HG02870 (cell line): Measurements from ENCODE around the gene TJP3.

Experiments used
- ATAC-seq: cut with Tn5 transposase; IDR thresholded peaks from one replicate; pipeline ENCODE4 v1.9.1; 2021; ENCODE audit warnings: mild to moderate bottlenecking, moderate library complexity; ENCODE audit not compliant: unreplicated experiment

TJP3 gene

DNA sequence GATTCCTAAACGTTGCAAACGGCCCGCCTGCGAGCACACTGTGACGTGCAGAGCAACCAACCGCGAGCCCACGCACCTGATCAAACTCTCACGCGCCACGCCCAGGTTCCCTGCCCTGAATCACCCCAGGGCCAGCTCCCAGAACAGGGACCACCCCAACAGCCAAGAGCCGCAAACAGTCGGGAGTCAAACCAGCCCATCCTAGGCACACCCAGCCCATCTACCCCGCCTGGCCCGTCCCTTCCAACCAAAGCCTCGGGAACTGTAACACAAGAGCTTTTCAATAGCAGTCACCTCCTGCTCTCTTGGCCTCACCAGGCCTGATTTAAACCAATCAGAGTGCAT is 16.8 kb upstream of the TJP3 start:
- no peak for ATAC-seq

DNA sequence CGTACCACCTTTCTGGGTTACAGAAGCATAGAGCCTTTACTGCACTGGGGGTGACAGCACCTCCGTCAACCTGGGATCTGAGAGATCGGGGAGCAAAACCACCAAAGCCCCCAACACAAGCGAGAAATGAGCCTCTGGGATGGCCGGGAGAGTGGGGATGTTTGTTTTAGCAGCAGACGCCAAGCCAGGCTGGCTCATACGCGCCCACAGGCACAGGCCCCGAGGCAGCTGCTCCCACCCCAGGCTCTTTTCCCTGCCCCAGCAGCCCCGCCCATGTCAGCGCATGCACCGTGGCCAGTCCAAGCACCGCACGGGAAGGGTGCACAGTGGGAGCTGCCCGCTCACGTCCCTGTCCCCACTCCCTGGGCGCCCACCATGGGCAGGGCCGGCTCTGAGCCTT is 16.5 kb upstream of the TJP3 start:
- no peak for ATAC-seq

DNA sequence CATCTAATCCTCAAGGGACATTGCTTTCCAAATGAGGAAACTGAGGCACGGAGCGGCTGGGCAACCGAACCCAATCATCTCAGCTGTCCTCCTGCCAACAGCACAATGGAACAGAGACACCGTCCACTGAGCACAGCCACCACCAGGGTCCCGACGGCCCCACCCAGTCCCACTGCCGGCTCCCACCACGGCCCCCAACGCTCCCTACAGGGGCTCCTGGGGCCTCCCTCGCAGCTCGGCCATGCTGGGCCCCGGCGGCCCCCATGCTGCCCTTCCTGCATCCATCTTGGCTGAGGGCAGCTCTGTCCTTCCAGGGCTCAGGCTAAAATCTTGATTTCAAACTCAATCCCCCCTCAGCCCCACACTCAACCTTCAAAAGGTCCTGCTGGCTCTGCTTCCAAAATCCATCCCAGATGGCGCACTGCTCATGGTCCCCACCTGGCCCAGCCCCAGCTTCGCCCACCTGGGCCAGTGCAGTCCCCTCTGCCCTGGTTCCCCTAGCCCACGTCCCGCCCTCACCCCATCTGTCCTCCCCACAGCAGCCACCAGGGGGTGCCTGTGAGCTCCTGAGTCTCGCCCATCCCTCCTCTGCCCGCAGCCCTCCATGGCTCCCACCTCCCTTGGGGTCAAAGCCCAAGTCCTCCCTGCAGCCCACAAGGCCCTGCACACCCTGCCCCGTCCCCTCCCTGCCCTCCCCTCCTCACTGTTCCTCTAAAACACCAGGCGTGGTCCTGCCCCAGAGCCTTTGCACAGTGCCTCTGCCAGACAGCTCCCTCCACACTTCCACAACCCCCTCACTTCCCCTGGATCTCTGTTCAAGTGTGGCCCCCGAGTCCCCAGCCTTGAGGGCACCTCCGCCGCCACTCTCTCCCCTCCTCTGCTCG is 15.8 kb upstream of the TJP3 start:
- no peak for ATAC-seq

DNA sequence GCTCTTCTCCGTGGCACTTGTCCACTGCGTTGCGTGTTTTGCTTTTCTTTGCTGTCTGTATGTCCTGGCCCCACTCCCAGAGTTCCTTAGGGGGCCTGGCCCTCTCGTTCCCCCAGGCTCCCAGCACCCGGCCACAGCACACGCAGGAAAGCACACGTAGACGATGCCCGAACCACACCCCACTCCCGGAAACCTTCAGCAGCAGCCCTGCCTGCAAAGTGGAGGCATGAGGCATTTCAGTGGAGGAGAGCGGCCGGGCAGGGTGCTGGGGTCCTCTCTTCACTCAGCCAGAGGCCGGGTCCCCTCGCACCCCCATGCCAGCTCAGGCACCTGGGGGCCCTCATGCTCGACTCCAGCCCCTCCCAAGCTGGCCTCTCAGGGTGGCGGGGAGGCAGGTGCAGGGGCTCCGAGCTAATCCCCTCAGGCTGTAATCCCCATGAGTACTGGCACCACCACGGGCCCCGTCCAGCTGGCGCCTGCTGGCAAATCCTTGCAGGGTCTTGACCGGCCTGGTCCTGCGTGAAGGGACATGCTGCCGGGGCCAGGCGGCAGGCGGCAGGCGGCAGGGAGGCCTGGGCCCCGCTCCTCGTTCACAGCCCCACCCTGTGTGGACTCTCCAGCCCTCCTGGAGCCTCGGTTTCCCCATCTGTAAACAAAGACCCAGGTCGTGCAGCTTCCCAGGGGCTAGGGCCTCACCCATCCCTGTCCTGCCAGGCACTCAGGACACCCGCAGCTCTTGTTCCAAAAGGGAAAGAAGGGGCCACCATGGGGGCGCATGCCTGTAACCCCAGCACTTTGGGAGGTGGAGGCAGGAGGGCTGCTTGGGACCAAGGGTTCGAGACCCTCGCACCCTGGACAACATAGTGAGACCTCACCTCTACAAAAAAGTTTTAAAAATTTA is 14.9 kb upstream of the TJP3 start:
- ATAC-seq: no peak

DNA sequence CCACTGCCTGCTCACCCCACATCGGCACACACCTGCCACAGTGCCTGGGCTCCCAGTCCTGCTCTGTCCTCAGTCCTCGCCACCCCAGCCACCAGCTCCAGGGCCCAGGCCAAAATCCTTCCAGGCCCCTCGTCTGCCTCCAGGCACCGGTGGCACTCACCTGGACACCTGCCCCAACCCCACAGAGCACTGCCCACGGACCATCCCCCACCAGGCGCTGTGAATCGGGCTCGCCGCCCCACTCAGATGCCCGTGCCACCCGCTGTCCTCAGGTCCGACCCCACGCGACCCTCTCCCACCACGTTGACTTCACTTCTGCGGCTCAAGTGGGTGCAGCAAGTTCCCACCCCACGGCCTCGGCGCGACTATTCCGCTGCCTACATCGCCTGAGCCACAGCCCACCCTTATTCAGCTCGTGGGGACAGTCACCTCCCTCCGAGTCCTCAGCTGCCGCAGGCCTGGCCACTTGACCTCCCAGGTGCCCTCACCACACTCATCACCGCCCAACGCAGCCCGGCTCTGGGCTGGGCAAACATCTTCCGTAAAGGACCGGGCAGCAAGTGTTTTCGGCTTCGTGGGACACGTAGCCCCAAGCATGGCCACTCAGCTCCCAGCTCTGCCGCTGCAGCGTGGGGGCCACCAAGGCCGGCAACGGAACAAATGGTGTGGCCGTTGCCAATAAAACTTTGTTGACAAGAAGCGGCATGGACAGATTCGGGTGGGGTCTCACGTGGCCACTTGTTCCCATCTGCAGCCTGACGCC is 13.6 kb upstream of the TJP3 start:
- no peak for ATAC-seq

DNA sequence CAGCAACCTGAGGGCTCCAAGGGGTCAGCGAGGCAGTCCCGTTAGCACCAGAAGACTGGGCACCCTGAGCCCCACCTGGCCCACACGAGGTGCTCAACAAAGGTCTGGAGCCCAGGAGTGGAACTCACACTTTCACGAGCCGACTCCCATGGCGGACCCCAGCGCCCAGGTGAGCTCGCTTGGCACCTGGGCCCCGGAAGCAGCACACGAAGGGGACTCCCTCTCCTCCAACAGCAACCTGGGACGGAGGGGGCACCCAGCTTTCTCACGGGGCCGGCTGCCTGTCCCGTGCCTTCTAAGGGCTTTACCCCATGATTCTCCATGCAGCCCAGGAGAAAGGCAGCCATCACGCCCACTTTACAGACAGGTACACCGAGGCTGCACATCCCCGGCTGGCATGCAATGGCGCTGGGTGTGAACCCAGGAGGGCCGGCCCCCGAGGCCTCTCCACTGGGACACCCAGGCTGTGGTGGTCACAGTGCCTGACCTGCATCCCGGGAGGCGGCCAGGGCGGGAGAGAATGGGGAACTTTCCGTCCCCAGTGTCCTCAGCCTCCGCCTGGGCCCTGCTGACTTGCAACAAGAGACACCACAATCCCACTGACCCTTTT is 13.0 kb upstream of the TJP3 start:
- ATAC-seq: no peak

DNA sequence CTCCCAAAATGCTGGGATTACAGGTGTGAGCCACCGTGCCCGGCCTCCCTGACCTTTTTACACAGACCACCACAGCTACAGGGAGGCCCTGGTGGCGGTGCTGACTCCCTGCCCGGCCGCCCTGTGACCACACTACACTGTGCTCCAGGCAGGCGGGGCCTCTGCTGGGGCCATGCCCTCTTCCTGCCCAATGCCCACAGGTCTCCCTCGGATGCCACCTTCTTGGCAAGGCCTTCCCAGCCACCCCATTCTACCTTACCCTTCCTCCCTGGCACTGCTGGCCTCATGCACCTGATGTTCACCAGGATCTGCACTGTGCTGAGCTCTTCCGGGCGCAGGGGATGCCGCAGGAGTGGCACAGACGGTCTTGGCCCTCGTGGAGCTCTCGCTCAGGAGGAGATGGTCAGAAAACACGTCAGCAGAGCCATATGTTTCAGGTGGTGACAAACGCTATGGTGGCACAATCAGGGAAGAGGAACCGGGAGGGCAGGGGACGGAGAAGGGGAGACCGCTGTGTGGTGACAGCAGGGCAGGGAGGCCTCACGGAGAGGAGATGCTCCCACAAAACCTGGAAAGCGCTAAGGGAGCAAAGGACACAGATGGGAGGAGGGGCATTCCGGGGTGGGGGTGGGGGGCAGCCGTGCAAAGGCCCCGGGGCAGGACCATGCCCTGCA is 12.1 kb upstream of the TJP3 start:
- ATAC-seq: no peak

DNA sequence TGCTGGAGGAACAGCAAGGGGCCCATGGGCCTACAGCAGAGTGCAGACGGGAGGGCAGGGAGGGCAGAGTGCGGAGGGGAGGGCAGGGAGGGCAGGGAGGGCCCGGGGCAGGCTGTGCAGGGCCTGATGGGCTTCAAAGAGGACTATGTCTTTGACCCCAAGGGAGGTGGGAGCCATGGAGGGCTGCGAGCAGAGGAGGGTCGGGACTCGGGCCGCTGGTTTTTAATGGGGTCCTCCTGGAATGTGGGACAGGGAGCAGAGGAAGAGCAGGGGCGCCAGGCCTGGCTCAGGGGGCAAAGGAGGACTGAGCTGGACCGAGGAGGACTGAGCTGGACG is 11.6 kb upstream of the TJP3 start:
- no peak for ATAC-seq

DNA sequence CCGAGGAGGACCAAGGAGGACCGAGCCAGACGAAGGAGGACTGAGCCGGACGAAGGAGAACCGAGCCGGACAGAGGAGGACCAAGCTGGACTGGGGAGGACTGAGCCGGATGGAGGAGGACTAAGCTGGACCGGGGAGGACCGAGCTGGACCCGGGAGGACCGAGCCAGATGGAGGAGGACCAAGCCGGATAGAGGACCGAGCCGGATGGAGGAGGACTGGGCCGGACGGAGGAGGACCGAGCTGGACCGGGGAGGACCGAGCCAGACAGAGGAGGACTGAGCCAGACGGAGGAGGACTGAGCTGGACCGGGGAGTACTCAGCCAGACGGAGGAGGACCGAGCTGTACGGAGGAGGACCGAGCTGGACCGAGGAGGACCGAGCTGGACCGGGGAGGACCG is 11.1 kb upstream of the TJP3 start:
- ATAC-seq: no peak

DNA sequence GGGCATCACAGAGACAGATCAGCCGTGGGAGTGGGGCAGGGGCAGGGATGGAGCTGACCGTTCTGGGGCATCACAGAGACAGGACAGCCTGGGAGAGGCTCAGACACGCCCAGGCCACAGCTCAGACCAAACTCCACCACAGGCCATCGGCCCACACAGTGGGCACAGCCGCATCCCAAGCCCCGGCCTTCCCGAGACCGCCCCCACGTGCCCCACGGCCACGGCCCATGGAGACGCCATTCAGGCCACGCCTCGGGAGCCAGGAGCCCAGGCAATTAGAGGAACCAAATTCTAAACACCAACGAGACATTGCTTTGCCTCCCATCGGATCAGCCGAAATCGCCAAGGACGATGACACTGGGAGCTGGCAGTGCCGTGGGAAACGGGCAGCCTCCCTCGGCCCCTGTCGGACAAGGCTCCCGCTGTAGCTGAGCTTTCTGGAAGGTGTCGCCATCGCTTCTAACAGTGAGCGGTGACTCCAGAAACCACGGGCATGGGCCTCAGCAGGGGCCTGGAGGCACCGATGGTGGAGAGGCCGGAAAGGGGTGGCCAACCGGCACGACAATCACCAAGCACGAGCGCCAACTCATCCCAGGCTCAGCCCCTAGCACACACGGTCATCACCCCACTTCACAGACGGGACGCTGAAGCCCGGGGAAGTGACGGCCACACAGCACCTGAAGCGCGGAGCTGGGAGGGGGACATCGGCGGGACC is 10.4 kb upstream of the TJP3 start:
- no peak for ATAC-seq

DNA sequence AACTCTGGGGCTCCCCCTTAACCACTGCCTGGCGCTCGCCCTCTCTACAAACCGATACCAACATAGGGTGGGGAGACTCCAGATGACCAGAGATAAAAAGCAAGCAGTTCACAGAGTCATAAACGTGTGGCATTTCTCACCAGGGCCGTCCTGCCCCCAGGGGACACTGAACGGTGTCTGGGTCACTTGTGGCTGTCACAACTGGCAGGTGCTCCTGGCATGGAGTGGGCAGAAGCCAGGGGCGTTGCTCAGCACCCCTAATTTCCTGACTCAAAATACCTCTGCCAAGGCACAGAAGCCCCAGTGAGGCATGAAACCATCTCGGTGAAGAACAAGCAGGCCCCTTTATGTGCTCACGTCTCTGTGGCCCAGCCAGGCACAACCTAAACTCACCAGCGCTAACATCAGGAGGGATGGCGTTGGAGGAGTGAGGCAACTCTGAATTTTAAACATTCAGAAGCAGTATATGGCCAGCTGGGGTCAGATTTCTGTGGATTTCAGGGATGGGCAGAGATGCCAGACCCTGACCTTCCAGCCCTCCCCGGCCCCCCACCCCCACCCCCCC is 9.7 kb upstream of the TJP3 start:
- no peak for ATAC-seq

DNA sequence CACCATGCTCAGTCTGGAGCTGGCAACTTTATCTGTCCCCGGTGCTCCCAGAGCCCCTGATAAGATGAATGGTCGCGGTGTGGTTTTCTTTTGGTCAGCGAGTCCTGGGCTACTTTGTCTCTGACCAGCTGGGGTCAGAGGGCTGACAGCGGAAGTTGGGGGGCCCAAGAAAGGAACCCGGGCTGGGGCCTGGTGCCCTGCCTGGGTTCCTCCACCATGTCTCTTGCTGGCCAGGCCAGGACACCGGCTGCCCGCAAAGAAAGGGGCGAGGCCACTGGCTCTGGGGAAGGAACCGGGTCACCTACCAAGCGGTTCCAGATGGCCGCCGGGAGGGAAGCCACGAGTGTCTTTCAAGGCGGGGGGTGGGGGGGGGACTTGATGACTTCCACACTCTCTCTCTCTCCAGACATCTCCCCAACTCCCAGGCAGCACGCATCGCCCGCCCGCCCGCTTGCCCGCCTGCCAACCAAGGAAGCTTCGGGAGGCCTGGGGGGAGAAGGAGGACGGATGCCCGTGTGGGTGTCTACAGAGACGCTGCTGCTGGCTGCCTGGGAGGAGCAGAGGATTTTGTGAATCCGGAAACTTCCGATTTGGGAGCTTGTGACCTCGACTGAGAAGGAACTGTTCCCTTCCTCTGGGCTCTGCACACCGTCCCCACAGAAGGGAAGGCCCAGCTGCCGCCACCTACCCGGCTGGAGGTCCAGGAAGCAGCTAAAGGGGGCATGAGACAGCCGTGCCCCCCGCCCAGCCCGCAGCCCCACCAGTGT is 9.0 kb upstream of the TJP3 start:
- ATAC-seq: no peak

DNA sequence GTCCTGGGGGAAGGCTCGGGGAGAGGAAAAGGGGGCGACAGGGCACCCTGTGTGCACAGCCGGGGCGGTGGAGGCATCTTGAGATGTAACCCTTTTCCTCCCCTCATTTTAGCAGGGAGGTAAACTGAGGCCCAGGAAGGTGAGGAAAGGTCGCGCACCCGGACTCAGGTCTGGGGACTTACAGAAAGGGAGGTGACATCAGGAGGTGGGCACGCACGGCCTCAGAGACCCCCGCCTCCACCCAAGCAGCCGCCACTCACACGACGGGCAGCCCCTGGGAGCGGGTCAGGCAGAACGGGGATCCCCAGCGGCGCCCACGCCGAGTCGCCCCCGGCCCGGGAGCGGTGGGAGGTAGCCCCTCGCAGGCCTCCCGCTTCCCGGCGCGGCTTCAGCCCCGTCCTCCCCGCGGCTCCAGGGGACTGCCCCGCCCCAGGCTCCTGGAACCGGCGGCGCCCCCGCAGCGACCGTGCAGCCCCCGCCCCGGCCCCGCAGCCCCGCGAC is 8.4 kb upstream of the TJP3 start:
- ATAC-seq: peak; percentile 19

DNA sequence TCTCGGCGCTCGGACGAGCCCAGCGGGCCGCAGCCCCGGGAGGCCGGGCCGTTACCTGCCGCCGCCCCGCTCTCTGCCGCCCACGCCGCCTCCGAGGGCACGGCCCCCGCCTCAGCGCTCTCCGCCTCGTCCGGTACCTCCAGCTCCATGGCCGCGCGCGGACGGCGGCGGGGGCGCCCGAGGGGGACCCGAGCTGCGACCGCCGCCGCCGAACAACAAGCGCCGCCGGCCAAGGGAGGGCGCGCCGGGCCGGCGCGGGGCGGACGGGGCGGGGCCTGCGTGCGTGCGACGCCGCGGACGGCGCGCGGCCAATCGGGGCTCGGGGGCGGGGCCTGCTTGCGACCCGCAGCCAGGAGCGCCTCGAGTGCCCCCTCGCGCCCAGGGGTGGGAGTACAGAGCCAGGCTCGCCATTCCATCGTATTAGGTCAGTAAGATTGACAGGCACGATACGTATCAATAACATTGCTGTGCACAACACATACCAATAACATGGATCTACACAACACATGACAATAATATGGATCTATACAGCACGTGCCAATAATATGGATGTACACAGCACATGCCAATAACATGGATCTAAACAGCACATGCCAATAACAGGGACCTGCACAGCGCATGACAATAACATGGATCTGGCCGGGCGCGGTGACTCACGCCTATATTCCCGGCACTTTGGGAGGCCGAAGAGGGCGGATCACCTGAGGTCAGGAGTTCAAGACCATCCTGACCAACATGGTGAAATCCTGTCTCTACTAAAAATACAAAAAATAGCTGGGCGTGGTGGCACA is 7.7 kb upstream of the TJP3 start, which contains the start of gene PIP5K1C:
Gene PIP5K1C, minus strand, starts transcription at position 227 of the 791 bp plus-strand sequence. Its CDS starts 78 bp downstream, at position 149.
- peak; percentile 69 for ATAC-seq

DNA sequence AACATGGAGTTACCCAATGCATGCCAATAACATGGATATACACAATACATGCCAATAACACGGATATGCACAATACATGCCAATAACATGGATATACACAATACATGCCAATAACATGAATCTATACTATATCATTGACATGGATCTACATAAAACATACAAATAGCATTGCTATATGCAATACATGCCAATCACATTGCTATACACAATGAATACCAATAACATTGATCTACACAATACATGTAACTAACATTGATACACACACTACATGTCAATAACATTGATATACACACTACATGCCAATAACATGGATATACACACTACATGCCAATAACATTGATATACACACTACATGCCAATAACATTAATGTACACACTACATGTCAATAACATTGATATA is 7.0 kb upstream of the TJP3 start:
- no peak for ATAC-seq

DNA sequence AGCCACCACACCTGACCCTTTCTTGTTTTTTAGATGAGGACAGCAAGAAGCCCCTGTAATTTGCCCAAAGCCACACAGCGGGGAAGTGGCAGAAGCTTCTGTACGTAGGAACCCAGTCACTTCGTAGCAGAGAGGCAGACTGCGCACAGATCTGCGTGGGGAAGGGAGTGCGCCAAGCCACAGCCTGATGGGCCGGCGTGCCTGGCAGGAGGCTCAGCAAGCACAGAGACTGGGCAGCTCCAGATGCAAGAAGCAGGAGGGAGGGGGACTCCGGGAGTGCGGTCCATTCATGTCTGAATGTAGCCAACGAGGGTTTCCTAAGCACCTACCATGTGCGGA is 347 bp upstream of the TJP3 start:
- ATAC-seq: no peak

DNA sequence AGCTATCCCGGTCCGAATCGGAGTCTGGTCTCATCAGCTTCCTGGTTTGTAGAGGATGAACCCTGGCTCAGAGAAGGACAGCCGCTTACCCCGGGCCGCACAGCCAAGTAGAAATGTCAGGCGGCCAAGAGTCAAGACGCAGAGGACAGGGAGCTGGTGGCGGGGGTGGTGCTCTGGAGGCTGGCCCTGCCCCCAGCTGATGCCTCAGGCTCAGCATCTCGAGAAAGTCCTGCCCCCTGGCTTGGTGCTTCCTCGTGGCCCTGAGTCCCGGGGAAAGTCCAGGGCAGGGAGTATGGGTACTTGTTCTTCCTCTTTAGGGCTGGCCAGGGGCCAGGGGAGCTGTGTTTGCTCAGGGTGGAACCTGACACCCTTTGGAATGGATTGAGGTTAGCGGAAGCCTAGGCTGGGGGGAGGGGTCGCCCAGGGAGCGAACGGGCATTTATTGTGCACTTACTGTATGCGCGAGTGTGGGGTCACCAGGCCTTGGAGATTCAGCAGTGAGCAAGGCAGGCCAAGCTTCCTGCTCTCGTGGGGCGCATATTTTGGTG is 2.2 kb downstream of the TJP3 start:
- no peak for ATAC-seq
